SU-DHL-6 (cell line): ENCODE measurements around the gene GTF3C2.

Source experiments
- H2AFZ ChIP-seq: fragments of 200-600 bp; sonication (generic); 2 replicates; pipeline ENCODE4 v1.6.1; 2014; ENCODE audit warnings: low read depth, mild to moderate bottlenecking, moderate library complexity, mixed read lengths, antibody characterized with exemption, low read length; ENCODE audit not compliant: severe bottlenecking
- H3F3A ChIP-seq: fragments of 200-600 bp; shearing (Covaris generic); 2 replicates; pipeline ENCODE4 v1.6.0; 2016; ENCODE audit warnings: antibody characterized with exemption, mild to moderate bottlenecking; ENCODE audit not compliant: insufficient read depth
- H3K27ac ChIP-seq: fragments of 200-600 bp; sonication (generic); 2 replicates; pipeline ENCODE4 v1.5.1; 2016; ENCODE audit warnings: low read depth, mild to moderate bottlenecking, low read length, moderate library complexity, mixed read lengths
- H3K27me3 ChIP-seq: fragments of 200-600 bp; sonication (generic), shearing (Covaris generic); 2 replicates; pipeline ENCODE4 v1.6.0; 2014; ENCODE audit warnings: mild to moderate bottlenecking, low read length
- H3K36me3 ChIP-seq: fragments of 200-600 bp; sonication (generic); 2 replicates; pipeline ENCODE4 v1.6.1; 2014; ENCODE audit warnings: mild to moderate bottlenecking, low read length, mixed read lengths
- H3K4me2 ChIP-seq: fragments of 300-600, 200-600 bp; shearing (Covaris generic), sonication (generic); 2 replicates; pipeline ENCODE4 v1.6.0; 2014; ENCODE audit warnings: low read length, low read depth, mild to moderate bottlenecking; ENCODE audit not compliant: poor library complexity, severe bottlenecking
- H3K4me3 ChIP-seq: fragments of 200-600 bp; sonication (generic); 2 replicates; pipeline ENCODE4 v1.5.1; 2014; ENCODE audit warnings: antibody characterized with exemption, low read length, mild to moderate bottlenecking, mixed read lengths; ENCODE audit not compliant: insufficient read depth, poor library complexity, severe bottlenecking
- H3K79me2 ChIP-seq: fragments of 200-600 bp; sonication (generic); 2 replicates; pipeline ENCODE4 v1.6.1; 2014; ENCODE audit warnings: mild to moderate bottlenecking, low read length, moderate library complexity; ENCODE audit not compliant: insufficient read depth
- H3K9ac ChIP-seq: fragments of 200-600 bp; sonication (generic); 2 replicates; pipeline ENCODE4 v1.7.0; 2014; ENCODE audit warnings: mild to moderate bottlenecking, low read length
- H3K9me2 ChIP-seq: fragments of 200-600 bp; sonication (generic); replicated peaks from 2 replicates; pipeline ENCODE4 v1.6.1; 2014; ENCODE audit warnings: low read length; ENCODE audit not compliant: insufficient read depth
- H3K9me3 ChIP-seq: fragments of 200-600 bp; sonication (generic); 2 replicates; pipeline ENCODE4 v1.6.1; 2014; ENCODE audit warnings: low read length, mixed read lengths; ENCODE audit not compliant: insufficient read depth
- H4K20me1 ChIP-seq: fragments of 200-600 bp; sonication (generic); 2 replicates; pipeline ENCODE4 v1.6.1; 2014; ENCODE audit warnings: low read depth, mild to moderate bottlenecking, antibody characterized with exemption, low read length, moderate library complexity, mixed read lengths
- EZH2phosphoT487 ChIP-seq: fragments of 200-600 bp; sonication (generic), shearing (Covaris generic); conservative IDR thresholded peaks from 2 replicates; pipeline ENCODE4 v1.6.1; 2018; ENCODE audit warnings: mild to moderate bottlenecking, antibody characterized with exemption, low read length, moderate library complexity, mixed read lengths
- TF ChIP-seq, protein P1 (sequence below): fragments of 200-600 bp; sonication (generic); IDR thresholded peaks from one replicate; pipeline ENCODE4 v1.5.1; 2017; ENCODE audit warnings: antibody characterized with exemption, mild to moderate bottlenecking, low read length, moderate library complexity; ENCODE audit not compliant: insufficient read depth, poor library complexity, severe bottlenecking

Gene GTF3C2

DNA sequence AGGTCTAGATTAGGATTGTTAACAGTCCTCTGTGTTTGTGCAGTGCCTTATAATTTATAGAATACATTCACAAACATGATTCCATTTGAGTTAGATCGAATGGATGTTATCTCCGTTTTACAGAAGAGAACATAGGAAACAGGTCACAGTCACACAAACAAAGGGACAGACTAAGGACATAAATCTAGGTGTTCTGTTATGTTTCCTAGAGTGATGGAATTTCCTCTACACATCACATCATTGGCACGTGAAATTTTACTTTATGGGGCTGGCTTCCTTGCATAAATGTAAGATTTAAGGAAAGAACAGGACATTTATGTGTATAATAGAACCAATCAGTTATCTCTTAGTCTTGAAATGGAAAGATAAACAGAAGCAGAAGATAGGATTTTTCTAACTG, 68.0 kb downstream of the GTF3C2 start:
- Histone ChIP-seq H3K4me3 (no peak overlapping the region), H3K9me3 (no peaks in the 10 kb centered on the region), H3K9me2 (no peaks in the 10 kb centered on the region), H3K4me2 (no peak overlapping the region), H3K27ac (no peak overlapping the region), H3K36me3 (no peaks in the 10 kb centered on the region), H3K27me3 (no peaks in the 10 kb centered on the region), H4K20me1 (no peaks in the 10 kb centered on the region), H3K9ac (no peak overlapping the region), H3K79me2 (no peaks in the 10 kb centered on the region), H2AFZ (no peak overlapping the region), H3F3A (no peaks in the 10 kb centered on the region)
- no peak for TF ChIP-seq EZH2phosphoT487
- TF ChIP-seq, protein P1, sequence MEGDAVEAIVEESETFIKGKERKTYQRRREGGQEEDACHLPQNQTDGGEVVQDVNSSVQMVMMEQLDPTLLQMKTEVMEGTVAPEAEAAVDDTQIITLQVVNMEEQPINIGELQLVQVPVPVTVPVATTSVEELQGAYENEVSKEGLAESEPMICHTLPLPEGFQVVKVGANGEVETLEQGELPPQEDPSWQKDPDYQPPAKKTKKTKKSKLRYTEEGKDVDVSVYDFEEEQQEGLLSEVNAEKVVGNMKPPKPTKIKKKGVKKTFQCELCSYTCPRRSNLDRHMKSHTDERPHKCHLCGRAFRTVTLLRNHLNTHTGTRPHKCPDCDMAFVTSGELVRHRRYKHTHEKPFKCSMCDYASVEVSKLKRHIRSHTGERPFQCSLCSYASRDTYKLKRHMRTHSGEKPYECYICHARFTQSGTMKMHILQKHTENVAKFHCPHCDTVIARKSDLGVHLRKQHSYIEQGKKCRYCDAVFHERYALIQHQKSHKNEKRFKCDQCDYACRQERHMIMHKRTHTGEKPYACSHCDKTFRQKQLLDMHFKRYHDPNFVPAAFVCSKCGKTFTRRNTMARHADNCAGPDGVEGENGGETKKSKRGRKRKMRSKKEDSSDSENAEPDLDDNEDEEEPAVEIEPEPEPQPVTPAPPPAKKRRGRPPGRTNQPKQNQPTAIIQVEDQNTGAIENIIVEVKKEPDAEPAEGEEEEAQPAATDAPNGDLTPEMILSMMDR = no peak

GRCh38 chr2:27285481-27285880, 71.1 kb downstream of the GTF3C2 start:
- no peak overlapping the region for H3K9ac ChIP-seq
- no peaks in the 10 kb centered on the region for H3K9me2 ChIP-seq
- no peaks in the 10 kb centered on the region for H3K9me3 ChIP-seq
- H3F3A ChIP-seq = no peaks in the 10 kb centered on the region
- H3K36me3 ChIP-seq = no peaks in the 10 kb centered on the region
- no peak overlapping the region for H3K4me2 ChIP-seq
- no peak overlapping the region for H2AFZ ChIP-seq
- TF ChIP-seq, protein P1 = no peak
- no peak for TF ChIP-seq EZH2phosphoT487
- H3K27ac ChIP-seq = no peak overlapping the region
- no peak overlapping the region for H3K4me3 ChIP-seq
- H3K27me3 ChIP-seq = no peaks in the 10 kb centered on the region
- H4K20me1 ChIP-seq = no peaks in the 10 kb centered on the region
- no peaks in the 10 kb centered on the region for H3K79me2 ChIP-seq

- Histone ChIP-seq H3F3A (no peaks in the 10 kb centered on the region), H3K27me3 (no peaks in the 10 kb centered on the region), H3K79me2 (no peaks in the 10 kb centered on the region), H3K4me3 (no peak overlapping the region), H3K9me2 (no peaks in the 10 kb centered on the region), H3K9me3 (no peaks in the 10 kb centered on the region), H4K20me1 (no peaks in the 10 kb centered on the region), H3K36me3 (no peaks in the 10 kb centered on the region), H3K9ac (no peak overlapping the region), H3K27ac (no peak overlapping the region), H3K4me2 (no peak overlapping the region), H2AFZ (no peak overlapping the region)
- TF ChIP-seq, protein P1 = no peak
- TF ChIP-seq EZH2phosphoT487 = no peak
Observed at GRCh38 chr2:27284996-27285395, 71.6 kb downstream of the GTF3C2 start.
